ENCODE results near the gene TMX2. TPM values are rescaled to one million over a fixed set of nuclear protein-coding genes. Genes with fewer than 3 reads are reported as not detected.

TMX2 gene
- total RNA-seq, 2 experiments from 2014 or later, result 61.6 to 64.7 TPM

DNA sequence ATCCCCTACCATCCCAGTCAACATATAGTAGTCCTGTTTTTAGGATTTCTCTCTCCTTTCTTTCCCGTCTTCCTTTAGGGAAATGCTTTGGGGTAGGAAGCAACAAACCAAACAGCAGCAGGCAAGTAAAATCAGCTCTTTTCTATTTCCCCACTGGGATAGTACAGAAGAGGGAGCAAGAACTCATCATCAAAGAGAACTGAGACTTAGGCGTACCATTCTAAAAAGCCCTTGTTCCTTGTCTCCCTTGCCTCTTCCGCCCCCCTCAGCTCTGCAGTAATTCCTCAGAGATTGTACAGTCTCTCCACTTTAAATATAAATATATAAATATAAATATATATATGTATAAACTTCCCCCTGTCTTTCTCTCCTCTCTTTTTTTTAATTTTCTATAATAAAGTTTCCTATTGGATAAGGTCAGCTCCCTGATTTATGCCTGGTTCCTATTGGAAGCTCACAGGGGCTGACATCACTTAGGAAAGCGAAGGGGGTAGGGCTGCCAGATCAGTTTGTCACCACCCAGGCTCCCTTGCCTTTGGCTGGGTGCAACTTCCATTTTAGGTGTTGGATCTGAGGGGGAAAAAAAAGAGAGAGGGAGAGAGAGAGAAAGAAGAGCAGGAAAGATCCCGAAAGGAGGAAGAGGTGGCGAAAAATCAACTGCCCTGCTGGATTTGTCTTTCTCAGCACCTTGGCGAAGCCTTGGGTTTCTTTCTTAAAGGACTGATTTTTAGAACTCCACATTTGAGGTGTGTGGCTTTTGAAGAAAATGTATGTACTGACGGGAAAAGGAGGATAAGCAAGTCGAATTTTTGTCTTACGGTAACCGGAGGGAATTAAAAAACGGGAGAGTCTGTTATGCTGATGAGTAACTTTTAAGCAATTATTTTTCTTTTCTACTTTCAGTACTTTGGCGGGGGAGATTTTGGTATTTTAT, 49.2 kb downstream of the TMX2 start, which contains the start of gene CTNND1:
Gene CTNND1, plus strand, starts transcription at position 502 of the 934 bp plus-strand sequence. CDS start 29,677 bp downstream, outside the sequence.
- Mint-ChIP-seq H3K4me3 (peak within 1 kb of the TSS; percentile 39), H3K27me3 (no peaks in the 10 kb centered on the region), H3K4me1 (peaks cover 28% of the 10 kb centered on the region), H3K36me3 (peaks cover 8% of the 10 kb centered on the region), H3K27ac (peak within 1 kb of the TSS; percentile 14), H3K9me3 (no peaks in the 10 kb centered on the region)
- ATAC-seq (ENCODE audit: low read depth), result no peak
- POLR2A ChIA-PET, result no interaction called here
- no peak for DNase-seq

DNA sequence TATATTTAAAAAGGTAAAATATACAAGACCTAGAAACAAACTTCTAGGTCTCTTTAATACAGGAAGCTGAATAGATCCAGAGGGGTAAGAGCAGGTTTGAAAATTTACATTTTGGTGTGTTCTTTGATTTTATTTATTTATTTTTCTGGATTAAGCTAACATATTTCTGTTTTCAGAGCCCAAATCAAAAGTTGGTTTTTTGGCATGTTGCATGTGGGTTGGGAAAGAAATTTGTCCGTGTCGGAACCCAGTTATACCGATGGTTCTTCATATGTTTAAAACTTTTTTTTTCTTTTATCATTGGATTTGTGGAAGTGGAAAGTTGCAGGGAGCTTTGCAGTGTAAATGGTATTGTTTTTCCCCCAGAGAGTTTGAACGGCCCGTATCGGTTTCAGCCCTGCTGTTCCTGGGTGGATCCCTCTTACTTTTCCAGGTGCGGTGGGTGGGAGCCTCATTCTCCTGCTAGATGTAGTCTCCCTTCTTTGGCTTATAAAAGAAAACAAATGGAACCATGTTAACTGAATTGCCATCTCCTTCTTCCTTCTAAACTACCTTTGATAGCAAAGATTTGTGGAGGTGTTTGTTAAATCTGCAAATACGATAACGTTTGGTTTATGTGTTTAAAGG, 50.0 kb downstream of the TMX2 start:
- H3K27me3 Mint-ChIP-seq, result no peaks in the 10 kb centered on the region
- POLR2A ChIA-PET, result interaction anchor here (1.4 kb wide), 1 partner anchor 18 kb away, joined by 4 read pairs; no protein-coding TSS in a partner anchor
- H3K4me3 Mint-ChIP-seq, result peak overlapping the region; percentile 39
- H3K9me3 Mint-ChIP-seq, result peaks cover 3% of the 10 kb centered on the region
- H3K4me1 Mint-ChIP-seq, result peaks cover 28% of the 10 kb centered on the region
- H3K27ac Mint-ChIP-seq, result peak overlapping the region; percentile 13
- DNase-seq, result no peak
- peaks cover 11% of the 10 kb centered on the region for H3K36me3 Mint-ChIP-seq
- no peak for ATAC-seq (ENCODE audit: low read depth)

DNA sequence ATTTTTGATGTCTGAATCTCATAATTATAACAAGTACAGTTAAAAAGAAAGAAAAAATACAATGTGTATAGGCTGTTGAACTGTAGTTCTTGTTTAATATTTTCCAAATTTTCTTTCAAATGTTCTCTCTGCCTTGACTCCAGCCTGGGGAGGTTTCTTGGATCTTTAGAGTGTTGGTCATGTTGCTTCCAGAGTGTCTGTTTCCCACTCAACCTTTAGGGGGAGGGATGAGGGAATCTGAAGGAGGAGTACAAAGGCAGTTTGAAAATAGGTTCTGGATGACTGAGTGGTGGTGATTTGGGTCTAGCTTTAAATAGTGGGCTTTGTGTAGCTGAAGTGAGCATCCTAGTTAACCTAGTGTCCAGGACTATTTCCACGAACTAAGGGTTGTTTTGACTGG, 51.2 kb downstream of the TMX2 start:
- Mint-ChIP-seq H3K4me1 (peaks cover 29% of the 10 kb centered on the region), H3K27ac (no peak overlapping the region), H3K27me3 (no peaks in the 10 kb centered on the region), H3K9me3 (peaks cover 3% of the 10 kb centered on the region), H3K36me3 (peaks cover 12% of the 10 kb centered on the region), H3K4me3 (peak overlapping the region; percentile 14)
- POLR2A ChIA-PET, result interaction anchor here (1.4 kb wide), 1 partner anchor 19 kb away, joined by 4 read pairs; no protein-coding TSS in a partner anchor
- DNase-seq (no peak), ATAC-seq (ENCODE audit: low read depth) (no peak)

DNA sequence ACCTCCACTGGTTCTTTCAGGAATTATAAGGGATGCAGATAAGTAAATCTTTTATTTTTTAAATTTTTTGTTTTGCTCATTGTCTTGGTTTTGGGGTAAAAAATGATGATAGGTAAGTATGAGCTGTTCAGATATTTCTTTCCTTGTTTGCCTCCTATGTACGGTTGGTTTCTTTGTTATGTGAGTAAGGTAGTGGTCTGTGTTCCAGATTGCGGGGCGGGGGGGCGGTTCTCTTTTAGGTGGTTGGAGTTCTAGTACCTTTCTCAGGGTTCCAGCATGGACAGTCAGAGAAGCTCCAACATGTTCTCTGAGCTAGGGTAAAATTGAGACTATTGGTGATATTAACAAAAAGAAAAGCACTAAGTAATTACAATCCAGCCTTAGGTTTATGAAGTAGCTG, 51.6 kb downstream of the TMX2 start:
- POLR2A ChIA-PET, result no interaction called here
- peaks cover 26% of the 10 kb centered on the region for H3K4me1 Mint-ChIP-seq
- H3K27ac Mint-ChIP-seq, result no peak overlapping the region
- peaks cover 3% of the 10 kb centered on the region for H3K9me3 Mint-ChIP-seq
- ATAC-seq (ENCODE audit: low read depth) (no peak), DNase-seq (no peak)
- H3K4me3 Mint-ChIP-seq, result no peak overlapping the region
- H3K36me3 Mint-ChIP-seq, result peaks cover 12% of the 10 kb centered on the region
- H3K27me3 Mint-ChIP-seq, result no peaks in the 10 kb centered on the region

DNA sequence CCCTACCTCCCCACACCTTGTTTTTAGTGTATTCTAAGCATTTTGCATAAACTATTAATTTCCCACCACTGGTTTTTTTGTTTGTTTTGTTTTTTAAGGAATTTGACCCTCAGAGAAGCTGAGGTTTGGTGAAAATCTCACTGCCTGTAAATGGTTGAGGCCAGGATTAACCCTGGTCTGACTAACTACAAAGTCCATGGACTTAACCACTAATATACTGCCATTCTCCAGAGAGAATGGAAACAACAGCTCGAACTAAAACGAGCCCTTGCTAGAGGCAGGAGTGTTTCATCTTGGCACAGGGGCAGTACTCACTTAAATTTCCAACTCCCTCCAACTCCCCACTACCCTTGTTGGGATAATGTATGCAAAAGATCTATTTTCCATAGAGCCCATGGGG, 52.2 kb downstream of the TMX2 start:
- Mint-ChIP-seq H3K27me3 (no peaks in the 10 kb centered on the region), H3K9me3 (peaks cover 3% of the 10 kb centered on the region), H3K36me3 (peaks cover 15% of the 10 kb centered on the region), H3K4me3 (no peak overlapping the region), H3K4me1 (peaks cover 29% of the 10 kb centered on the region), H3K27ac (no peak overlapping the region)
- POLR2A ChIA-PET, result no interaction called here
- no peak for DNase-seq
- ATAC-seq (ENCODE audit: low read depth), result no peak

DNA sequence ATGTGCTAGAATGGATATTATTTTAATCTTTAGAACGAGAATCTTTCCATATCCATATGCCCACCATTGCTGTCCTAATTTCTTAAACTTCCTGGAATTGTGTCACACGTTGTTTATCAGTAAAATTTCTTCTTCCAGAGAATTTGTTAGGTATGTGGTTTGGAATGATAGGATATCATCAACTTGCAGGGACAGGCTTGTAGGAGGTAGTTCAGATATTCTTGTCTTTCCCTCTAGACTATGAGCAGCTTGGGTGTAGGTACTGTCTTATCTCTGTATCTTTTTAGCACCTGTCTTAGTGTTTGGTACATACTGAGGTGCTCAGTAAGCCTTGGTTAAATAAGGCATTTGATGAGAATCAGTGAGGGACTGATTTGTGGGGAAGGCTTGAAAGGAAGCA, 52.6 kb downstream of the TMX2 start:
- no peak for DNase-seq
- peaks cover 3% of the 10 kb centered on the region for H3K9me3 Mint-ChIP-seq
- peaks cover 18% of the 10 kb centered on the region for H3K36me3 Mint-ChIP-seq
- no peak overlapping the region for H3K27ac Mint-ChIP-seq
- POLR2A ChIA-PET, result no interaction called here
- H3K4me1 Mint-ChIP-seq, result peaks cover 31% of the 10 kb centered on the region
- ATAC-seq (ENCODE audit: low read depth), result no peak
- no peak overlapping the region for H3K4me3 Mint-ChIP-seq
- H3K27me3 Mint-ChIP-seq, result no peaks in the 10 kb centered on the region

DNA sequence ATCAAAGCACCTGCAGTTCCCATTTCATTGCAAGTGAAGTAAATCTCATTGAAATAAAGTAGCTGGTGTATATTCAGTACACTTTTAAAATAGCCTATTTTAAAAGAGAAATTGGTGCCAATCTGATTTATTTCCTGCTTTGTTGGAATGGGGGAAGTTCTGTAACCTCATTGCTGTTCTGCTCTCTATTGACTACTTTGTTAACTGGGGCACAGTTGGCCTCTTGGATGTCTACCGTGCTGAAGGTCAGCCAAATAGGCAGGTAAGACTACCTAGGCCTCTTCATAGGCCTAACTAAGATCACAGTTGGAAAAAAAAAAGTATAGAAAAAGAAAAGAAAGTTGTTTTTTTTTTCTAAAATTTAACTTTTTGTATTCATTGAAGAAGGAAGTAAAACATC, 58.4 kb downstream of the TMX2 start:
- peaks cover 6% of the 10 kb centered on the region for H3K9me3 Mint-ChIP-seq
- ATAC-seq (ENCODE audit: low read depth), result no peak
- peaks cover 28% of the 10 kb centered on the region for H3K4me1 Mint-ChIP-seq
- no peak overlapping the region for H3K4me3 Mint-ChIP-seq
- H3K36me3 Mint-ChIP-seq, result peaks cover 19% of the 10 kb centered on the region
- no peaks in the 10 kb centered on the region for H3K27me3 Mint-ChIP-seq
- POLR2A ChIA-PET, result no interaction called here
- DNase-seq, result no peak
- H3K27ac Mint-ChIP-seq, result no peak overlapping the region

DNA sequence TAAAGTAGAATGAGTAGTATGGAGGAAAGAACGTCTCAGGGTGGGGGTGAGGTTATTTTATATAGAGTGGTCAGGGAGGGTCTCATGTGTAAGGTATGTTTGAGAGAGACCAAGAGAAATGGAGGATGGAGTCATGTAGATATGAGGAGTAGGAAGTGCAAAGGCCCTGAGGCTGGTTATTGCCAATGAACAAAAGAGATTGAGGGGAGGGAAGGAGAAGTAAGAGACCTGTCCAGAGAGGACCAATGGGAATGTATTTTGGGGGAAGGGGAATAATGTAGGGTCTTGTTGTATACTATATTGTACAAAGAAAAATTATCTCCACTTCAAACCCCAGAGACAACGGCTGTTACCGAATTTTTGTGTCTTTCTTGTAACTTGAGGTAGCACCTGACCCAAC, 59.0 kb downstream of the TMX2 start:
- Mint-ChIP-seq H3K4me3 (no peak overlapping the region), H3K27ac (no peak overlapping the region), H3K4me1 (peaks cover 30% of the 10 kb centered on the region), H3K27me3 (no peaks in the 10 kb centered on the region), H3K9me3 (peaks cover 6% of the 10 kb centered on the region), H3K36me3 (peaks cover 19% of the 10 kb centered on the region)
- POLR2A ChIA-PET, result no interaction called here
- DNase-seq, result no peak
- ATAC-seq (ENCODE audit: low read depth), result no peak

DNA sequence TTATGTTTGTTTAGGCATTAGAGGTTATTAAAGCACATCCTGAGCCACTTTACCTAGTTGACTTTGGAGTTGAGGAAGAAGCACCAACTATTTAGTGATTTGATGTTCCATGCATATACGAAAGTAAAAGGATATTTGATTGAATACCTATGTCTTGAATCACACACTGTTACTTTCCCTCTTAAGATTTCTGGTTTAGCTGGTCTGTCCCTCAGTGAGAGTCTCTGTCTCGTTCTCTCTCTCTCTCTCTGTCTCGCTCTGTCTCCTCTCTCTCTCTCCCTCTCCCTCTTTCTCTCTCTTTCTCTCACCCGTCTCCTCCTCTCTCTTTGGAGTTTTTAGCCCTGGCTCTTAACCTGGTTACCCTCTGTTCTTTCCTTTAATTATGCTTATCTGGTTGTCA, 60.2 kb downstream of the TMX2 start:
- H3K27me3 Mint-ChIP-seq, result no peaks in the 10 kb centered on the region
- no peak overlapping the region for H3K4me3 Mint-ChIP-seq
- H3K9me3 Mint-ChIP-seq, result peaks cover 3% of the 10 kb centered on the region
- DNase-seq, result no peak
- H3K27ac Mint-ChIP-seq, result no peak overlapping the region
- POLR2A ChIA-PET, result no interaction called here
- peaks cover 13% of the 10 kb centered on the region for H3K36me3 Mint-ChIP-seq
- ATAC-seq (ENCODE audit: low read depth), result no peak
- H3K4me1 Mint-ChIP-seq, result peaks cover 30% of the 10 kb centered on the region

DNA sequence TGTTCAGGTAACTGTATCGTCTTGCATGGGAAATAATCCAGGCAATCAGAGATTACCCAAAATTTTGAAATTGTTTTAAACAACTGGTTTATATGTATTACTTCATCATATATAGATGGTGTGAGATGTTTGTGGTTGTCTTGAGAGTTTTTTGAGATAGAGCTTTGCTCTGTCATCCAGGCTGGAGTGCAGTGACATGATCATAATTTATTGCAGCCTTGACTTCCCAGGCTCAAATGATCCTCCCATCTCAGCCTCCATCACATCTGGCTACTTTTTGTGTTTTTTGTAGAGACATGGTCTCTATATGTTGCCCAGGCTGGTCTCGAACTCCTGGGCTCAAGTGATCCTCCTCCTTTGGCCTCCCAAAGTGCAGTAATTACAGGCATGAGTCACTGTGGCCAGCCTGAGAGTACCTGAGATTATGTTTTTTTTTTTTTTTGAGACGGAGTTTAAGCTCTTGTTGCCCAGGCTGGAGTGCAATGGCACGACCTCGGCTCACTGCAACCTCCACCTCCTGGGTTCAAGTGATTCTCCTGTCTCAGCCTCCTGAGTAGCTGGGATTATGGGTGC, 60.7 kb downstream of the TMX2 start:
- no peaks in the 10 kb centered on the region for H3K27me3 Mint-ChIP-seq
- H3K36me3 Mint-ChIP-seq, result peaks cover 13% of the 10 kb centered on the region
- DNase-seq (no peak), ATAC-seq (ENCODE audit: low read depth) (no peak)
- peaks cover 3% of the 10 kb centered on the region for H3K9me3 Mint-ChIP-seq
- H3K4me1 Mint-ChIP-seq, result peaks cover 28% of the 10 kb centered on the region
- no peak overlapping the region for H3K4me3 Mint-ChIP-seq
- no peak overlapping the region for H3K27ac Mint-ChIP-seq
- POLR2A ChIA-PET, result interaction anchor here (0.6 kb wide), 1 partner anchor 61 kb away, joined by 3 read pairs; the partner anchor contains the start of gene MED19

DNA sequence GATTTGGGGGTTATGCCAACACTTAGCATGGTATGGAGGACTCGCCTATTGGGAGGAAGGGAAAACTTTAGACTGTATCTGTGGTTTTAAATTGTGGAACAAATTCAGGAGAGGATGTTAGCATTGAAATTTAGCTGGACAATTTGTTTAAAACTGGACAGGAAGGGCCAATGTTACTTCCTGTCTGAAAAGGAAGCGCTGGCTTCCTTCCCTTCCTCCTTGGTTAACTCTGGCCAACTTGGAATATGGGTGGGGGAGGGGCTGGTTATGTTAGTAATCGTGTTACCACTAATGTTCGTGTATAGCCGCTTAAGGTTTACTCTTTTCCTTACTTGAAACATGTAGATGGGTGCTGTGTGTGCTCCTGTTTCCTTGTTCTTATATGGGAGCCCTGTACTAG, 63.1 kb downstream of the TMX2 start:
- Mint-ChIP-seq H3K4me1 (peaks cover 28% of the 10 kb centered on the region), H3K4me3 (no peak overlapping the region), H3K9me3 (peaks cover 3% of the 10 kb centered on the region), H3K27ac (no peak overlapping the region), H3K36me3 (peaks cover 7% of the 10 kb centered on the region), H3K27me3 (no peaks in the 10 kb centered on the region)
- DNase-seq, result no peak
- POLR2A ChIA-PET, result no interaction called here
- no peak for ATAC-seq (ENCODE audit: low read depth)

DNA sequence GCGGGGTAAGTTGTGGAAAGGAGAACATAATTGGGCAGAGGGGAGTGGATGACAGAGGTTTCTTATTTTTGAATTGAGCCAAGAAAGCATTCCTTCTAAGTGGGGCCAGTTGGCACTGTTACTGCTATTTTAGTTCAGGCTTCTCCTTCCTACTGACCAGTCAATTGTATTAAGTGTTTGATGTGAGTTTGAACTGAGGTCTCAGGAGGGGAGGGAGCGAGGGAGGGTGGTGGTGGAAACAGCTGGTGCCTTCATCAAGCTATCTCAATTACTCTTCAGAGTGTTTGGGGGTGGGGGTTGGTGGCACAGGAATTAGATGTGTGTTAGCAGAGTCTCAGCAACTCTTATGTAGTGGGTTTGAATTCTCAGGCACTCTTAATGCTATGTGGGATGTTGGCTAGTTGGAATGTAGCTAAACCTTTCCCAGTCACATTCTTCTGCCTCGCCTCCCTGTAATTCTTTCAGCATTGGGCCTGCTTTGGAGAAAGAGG, 63.7 kb downstream of the TMX2 start:
- POLR2A ChIA-PET, result no interaction called here
- Mint-ChIP-seq H3K27ac (no peak overlapping the region), H3K9me3 (peaks cover 3% of the 10 kb centered on the region), H3K4me1 (peaks cover 28% of the 10 kb centered on the region), H3K4me3 (no peak overlapping the region), H3K36me3 (peaks cover 9% of the 10 kb centered on the region), H3K27me3 (no peaks in the 10 kb centered on the region)
- DNase-seq (no peak), ATAC-seq (ENCODE audit: low read depth) (no peak)

DNA sequence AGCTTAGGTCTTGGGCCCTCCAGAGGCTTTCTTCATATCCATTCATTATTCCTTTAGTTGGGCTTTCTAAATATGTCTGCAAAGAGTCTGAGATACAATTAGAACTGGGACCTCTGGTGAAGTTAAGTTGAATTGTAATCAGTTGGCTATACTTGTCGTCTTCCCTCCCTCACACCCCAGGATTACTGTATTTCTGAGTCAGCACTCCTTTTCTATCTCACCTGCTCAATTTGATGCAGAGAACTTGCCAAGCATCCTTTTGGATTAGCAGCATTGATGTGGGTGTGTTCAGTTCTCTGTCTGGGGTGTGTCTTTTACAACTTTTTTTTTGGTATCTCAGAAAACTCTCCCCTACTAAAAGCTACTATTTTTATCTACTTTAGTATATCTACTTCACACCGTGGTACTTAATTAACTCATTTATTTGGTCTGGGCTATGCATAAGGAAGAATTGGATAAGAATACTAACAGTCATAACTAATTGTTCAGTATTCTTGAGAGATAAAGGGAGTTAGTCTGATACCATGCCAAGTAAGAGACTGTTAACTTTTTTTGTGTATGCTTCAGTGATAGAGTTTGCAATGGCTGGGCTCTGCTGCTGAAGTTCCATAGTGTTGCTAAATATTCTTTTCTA, 64.3 kb downstream of the TMX2 start:
- POLR2A ChIA-PET, result no interaction called here
- no peak for ATAC-seq (ENCODE audit: low read depth)

More for the DNA sequence above, 64.3 kb downstream of the TMX2 start:
- no peak overlapping the region for H3K4me3 Mint-ChIP-seq
- H3K4me1 Mint-ChIP-seq, result peaks cover 31% of the 10 kb centered on the region
- DNase-seq, result no peak
- H3K27ac Mint-ChIP-seq, result no peak overlapping the region
- H3K36me3 Mint-ChIP-seq, result peaks cover 8% of the 10 kb centered on the region
- H3K9me3 Mint-ChIP-seq, result no peaks in the 10 kb centered on the region
- no peaks in the 10 kb centered on the region for H3K27me3 Mint-ChIP-seq

All from activated naive CD8-positive, alpha-beta T cell treated with anti-CD3 and anti-CD28 coated beads, Interleukin-2, amount 10 ng/mL, durations not matched to agents 7 days and 5 days (primary cell).